NCI-H1048 (cell line): ENCODE measurements around the gene CEACAM6.

Experiments used
- DNase-seq: peaks from one replicate; lab custom pipeline; 2025; lab: John Stamatoyannopoulos, UW

The CEACAM6 gene

GRCh38 chr19:41796901-41797300 lies 41.6 kb downstream of the CEACAM6 start:
- DNase-seq, result no peak

DNA sequence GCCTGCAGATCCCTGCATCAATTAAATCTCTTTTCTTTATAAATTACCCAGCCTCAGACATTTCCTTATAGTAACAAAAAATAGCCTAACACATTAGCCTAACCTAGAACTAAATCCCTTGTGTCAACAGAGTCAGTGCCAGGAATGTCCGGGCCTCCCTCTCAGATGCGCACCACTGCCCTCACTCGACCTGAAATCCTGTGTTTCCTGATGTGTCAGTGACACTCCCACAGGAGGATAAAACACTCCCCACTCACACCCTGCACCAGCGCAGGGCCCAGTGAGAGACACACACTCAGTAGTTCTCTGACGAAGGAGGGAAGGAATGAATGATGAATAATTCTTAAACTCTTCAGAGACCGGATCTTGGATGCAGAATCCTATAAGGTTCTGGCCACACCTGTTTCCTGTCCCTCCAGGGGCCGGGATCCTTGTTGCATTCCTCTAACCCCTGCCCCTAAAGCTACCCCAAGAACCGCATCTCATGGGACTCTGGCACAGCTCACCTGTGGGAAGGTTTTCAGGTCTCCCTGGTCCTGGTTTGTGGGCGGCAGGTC lies 44.2 kb downstream of the CEACAM6 start:
- DNase-seq, result no peak

- no peak for DNase-seq
Observed at GRCh38 chr19:41801031-41801430, 45.7 kb downstream of the CEACAM6 start.

GRCh38 chr19:41801792-41802211 lies 46.5 kb downstream of the CEACAM6 start:
- DNase-seq, result no peak

- DNase-seq, result no peak
Observed at GRCh38 chr19:41802770-41803169, 47.4 kb downstream of the CEACAM6 start.

DNA sequence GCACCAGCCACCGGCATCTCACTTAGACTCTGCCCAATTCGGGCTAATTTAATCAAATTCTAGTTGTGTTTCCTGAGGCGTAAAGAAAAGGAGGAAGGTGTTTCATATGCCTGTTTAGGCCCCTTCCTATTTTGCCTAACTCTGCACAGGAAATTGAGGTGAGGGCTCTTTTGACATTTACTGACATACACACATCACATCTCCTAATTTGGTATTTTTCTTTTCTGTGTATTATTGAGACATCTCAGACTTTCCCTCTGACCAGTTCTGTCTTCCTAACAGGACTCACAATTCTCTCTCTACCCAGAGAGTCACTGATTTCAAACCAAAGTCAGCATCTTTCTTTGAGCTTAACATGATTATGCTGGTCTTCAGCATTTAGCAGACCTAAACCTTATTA lies 49.0 kb downstream of the CEACAM6 start:
- DNase-seq, result no peak

GRCh38 chr19:41807176-41807575 lies 51.8 kb downstream of the CEACAM6 start:
- no peak for DNase-seq

- DNase-seq, result no peak
Observed at GRCh38 chr19:41808663-41809566, 53.6 kb downstream of the CEACAM6 start.

DNA sequence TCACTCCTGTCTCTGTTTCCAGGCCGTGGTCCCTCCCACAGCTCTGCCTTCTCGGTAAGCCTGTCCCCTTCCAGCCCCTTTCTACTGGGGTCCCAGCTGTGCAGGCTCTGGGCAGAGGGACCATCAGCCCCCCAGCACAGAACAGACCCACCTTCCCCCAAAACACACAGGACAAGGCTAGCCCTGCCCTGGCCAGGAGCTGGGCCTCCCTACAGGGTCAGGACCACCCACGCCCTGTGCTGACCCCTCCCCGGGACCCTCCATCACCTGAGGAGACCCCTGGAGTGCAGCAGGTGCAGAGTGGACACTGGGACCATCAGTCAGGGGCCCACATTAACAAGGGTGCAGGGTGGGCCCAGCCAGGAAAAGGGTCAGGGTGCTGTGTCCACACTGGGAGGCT lies 55.0 kb downstream of the CEACAM6 start:
- no peak for DNase-seq

GRCh38 chr19:41811036-41811435 lies 55.7 kb downstream of the CEACAM6 start:
- DNase-seq, result no peak

DNA sequence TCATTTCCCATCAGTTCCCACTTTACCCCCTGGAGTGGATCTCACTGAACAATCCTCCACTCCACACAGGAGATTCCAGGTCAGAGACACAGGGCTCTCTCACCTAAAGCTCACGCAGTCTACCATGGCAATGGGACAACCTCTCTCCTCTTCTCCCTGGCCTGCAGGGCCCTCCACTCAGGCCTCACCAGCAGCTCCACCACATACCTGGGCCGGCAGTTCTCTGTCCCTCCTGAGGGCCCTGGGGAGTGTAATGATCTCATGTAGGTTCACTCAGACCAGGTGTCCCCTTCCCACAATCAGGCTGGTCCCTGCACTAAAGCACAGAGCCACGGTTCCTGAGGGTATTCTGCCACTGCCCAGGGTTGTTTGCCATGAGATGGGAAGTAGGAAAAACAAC lies 56.7 kb downstream of the CEACAM6 start:
- no peak for DNase-seq

DNA sequence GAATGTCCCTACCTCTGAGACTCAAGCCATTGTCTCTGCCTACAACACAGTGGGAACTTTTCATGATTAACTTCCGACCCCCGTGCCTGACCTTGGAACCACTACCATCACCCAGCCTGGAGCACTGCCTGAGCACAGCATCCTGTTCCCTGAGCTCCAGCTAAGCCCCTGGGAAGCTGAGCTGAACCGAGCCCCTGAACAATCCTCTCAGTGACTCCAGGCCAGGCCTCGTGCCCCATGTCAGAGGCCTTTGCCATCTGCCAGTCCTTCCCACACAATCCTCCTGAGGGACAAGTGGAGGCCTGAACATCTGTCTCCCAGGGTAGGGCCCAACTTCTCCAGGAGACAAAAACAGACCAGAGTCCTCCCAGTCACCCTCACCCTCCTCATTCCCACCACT lies 58.6 kb downstream of the CEACAM6 start:
- no peak for DNase-seq

GRCh38 chr19:41815301-41815700 lies 60.0 kb downstream of the CEACAM6 start:
- no peak for DNase-seq

- no peak for DNase-seq
Observed at GRCh38 chr19:41816761-41817160, 61.4 kb downstream of the CEACAM6 start.

- no peak for DNase-seq
Observed at GRCh38 chr19:41821003-41821735, 65.8 kb downstream of the CEACAM6 start.
